ENCODE results near the gene DEFB123. TPM values are rescaled to one million over a fixed set of nuclear protein-coding genes. Genes with fewer than 3 reads are reported as not detected.

Gene DEFB123
- total RNA-seq, 1 donor from 2014 or later, result not detected

DNA sequence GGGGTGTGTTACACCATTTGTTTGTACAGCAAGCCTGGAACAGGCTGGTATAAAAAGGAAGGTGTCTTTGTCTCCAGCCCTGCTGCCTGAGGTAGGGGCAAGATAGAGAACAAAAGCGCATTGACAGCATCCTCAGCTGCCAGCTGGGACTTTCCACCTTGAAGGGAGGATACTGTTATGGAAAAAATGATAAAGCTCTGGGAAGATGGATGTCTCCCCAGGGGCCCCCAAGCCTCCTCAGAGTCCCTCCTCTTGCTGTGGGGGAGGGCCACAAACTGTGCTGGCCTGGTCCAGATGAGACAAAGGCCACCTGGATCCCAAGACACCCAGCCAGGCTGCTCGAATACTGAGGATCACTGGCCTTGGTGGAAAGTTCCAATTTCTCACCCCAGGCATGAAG lies 47.7 kb downstream of the DEFB123 start:
- DNase-seq, result no peak
- no peaks in the 10 kb centered on the region for H3K4me1 Mint-ChIP-seq
- ChIA-PET CTCF (interaction anchor here (0.7 to 1.3 kb wide), 2 partner anchors 15 to 217 kb away, joined by 3 to 4 read pairs; no protein-coding TSS in a partner anchor), POLR2A (no interaction called here)
- no peaks in the 10 kb centered on the region for H3K9me3 Mint-ChIP-seq
- no peak for TF ChIP-seq CTCF (IDR thresholded peaks at IDR 0.05)
- H3K27me3 Mint-ChIP-seq, result peaks cover 25% of the 10 kb centered on the region
- ATAC-seq (ENCODE audit: low read depth), result no peak
- H3K36me3 Mint-ChIP-seq (ENCODE audit: low read depth), result no peaks in the 10 kb centered on the region
- H3K4me3 Mint-ChIP-seq, result no peak overlapping the region
- intact Hi-C loops (cut with micrococcal nuclease), result no loop called here
- H3K27ac Mint-ChIP-seq, result no peak overlapping the region

GRCh38 chr20:31489152-31489551 lies 48.7 kb downstream of the DEFB123 start:
- no peak for TF ChIP-seq CTCF (IDR thresholded peaks at IDR 0.05)
- Mint-ChIP-seq H3K27ac (no peak overlapping the region), H3K27me3 (peaks cover 21% of the 10 kb centered on the region), H3K9me3 (no peaks in the 10 kb centered on the region), H3K4me3 (no peak overlapping the region), H3K36me3 (ENCODE audit: low read depth) (no peaks in the 10 kb centered on the region), H3K4me1 (no peaks in the 10 kb centered on the region)
- ChIA-PET POLR2A (no interaction called here), CTCF (interaction anchor here (1.3 kb wide), 1 partner anchor 14 kb away, joined by 4 read pairs; no protein-coding TSS in a partner anchor)
- intact Hi-C loops (cut with micrococcal nuclease), result no loop called here
- ATAC-seq (ENCODE audit: low read depth), result no peak
- no peak for DNase-seq

- ATAC-seq (ENCODE audit: low read depth) (no peak), DNase-seq (no peak)
- no peaks in the 10 kb centered on the region for H3K4me1 Mint-ChIP-seq
- POLR2A ChIA-PET, result no interaction called here
- H3K36me3 Mint-ChIP-seq (ENCODE audit: low read depth), result no peaks in the 10 kb centered on the region
- CTCF ChIA-PET, result no interaction called here
- intact Hi-C loops (cut with micrococcal nuclease), result no loop called here
- H3K4me3 Mint-ChIP-seq, result no peak overlapping the region
- H3K27me3 Mint-ChIP-seq, result peaks cover 17% of the 10 kb centered on the region
- no peaks in the 10 kb centered on the region for H3K9me3 Mint-ChIP-seq
- H3K27ac Mint-ChIP-seq, result no peak overlapping the region
- TF ChIP-seq CTCF (IDR thresholded peaks at IDR 0.05), result no peak
These were observed 50.3 kb downstream of the DEFB123 start for GRCh38 chr20:31490752-31491151.

DNA sequence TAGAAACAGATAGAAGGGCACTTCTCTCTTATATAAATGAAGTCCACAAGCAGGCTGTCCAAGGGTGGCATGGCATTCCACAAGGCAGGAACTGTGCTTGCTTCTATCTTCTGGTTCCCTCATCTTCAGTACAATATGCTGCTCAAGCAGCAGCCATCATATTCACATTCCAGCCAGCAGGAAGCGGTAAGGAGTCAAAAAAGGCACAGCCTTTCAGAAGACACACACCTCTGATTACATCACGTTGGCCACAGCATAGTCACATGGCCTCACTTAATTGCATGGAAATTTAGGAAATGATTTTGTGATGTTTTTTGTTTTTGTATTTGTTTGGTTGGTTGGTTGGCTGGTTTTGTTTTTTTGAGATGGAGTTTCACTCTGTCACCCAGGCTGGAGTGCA lies 53.7 kb downstream of the DEFB123 start:
- Mint-ChIP-seq H3K4me3 (no peak overlapping the region), H3K27me3 (peaks cover 20% of the 10 kb centered on the region), H3K4me1 (no peaks in the 10 kb centered on the region), H3K36me3 (ENCODE audit: low read depth) (no peaks in the 10 kb centered on the region), H3K27ac (no peak overlapping the region), H3K9me3 (no peaks in the 10 kb centered on the region)
- intact Hi-C loops (cut with micrococcal nuclease), result no loop called here
- ChIA-PET CTCF (no interaction called here), POLR2A (no interaction called here)
- TF ChIP-seq CTCF (IDR thresholded peaks at IDR 0.05), result no peak
- no peak for ATAC-seq (ENCODE audit: low read depth)
- no peak for DNase-seq

- DNase-seq (no peak), ATAC-seq (ENCODE audit: low read depth) (no peak)
- intact Hi-C loops (cut with micrococcal nuclease), result no loop called here
- H3K27me3 Mint-ChIP-seq, result peaks cover 20% of the 10 kb centered on the region
- no peaks in the 10 kb centered on the region for H3K36me3 Mint-ChIP-seq (ENCODE audit: low read depth)
- H3K4me1 Mint-ChIP-seq, result no peaks in the 10 kb centered on the region
- CTCF ChIA-PET, result no interaction called here
- TF ChIP-seq CTCF (IDR thresholded peaks at IDR 0.05), result no peak
- H3K27ac Mint-ChIP-seq, result no peak overlapping the region
- H3K4me3 Mint-ChIP-seq, result no peak overlapping the region
- POLR2A ChIA-PET, result no interaction called here
- no peaks in the 10 kb centered on the region for H3K9me3 Mint-ChIP-seq
These were observed 56.4 kb downstream of the DEFB123 start for GRCh38 chr20:31496761-31497295.

Data from activated B cell treated with CpG ODN at 0.5 μM for 24 hours (primary cell).